ENCODE measurements around the gene FOXQ1. TPM values are rescaled to one million over a fixed set of nuclear protein-coding genes. Genes with fewer than 3 reads are reported as not detected.
A peak's percentile ranks its signal among the peaks of the same experiment; 100 is the strongest.

The FOXQ1 gene
- total RNA-seq, 2 donors from 2014 or later = 0.27 to 0.42 TPM

DNA sequence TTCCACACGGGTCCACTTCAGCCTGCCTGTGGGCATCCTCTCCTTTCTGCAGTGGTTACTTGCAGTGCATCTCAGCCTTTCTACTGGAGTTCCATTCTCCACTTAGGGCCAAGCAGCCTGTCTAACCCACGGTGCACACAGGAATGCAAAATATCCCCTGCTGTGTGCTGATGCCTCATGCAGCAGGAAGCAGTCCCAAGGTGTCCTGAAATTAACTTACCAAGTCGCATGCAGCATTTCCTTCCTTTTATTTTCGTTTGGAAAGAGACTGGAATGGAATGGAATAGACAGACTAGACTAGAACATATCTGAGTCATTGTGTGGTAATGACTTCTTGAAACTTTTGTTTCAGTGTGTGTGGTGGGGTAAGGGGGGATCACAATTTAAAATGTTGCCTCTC lies 25.9 kb upstream of the FOXQ1 start:
- ATAC-seq (no peak), DNase-seq (no peak)
- intact Hi-C loops (cut with DNase I, micrococcal nuclease) = no loop called here

DNA sequence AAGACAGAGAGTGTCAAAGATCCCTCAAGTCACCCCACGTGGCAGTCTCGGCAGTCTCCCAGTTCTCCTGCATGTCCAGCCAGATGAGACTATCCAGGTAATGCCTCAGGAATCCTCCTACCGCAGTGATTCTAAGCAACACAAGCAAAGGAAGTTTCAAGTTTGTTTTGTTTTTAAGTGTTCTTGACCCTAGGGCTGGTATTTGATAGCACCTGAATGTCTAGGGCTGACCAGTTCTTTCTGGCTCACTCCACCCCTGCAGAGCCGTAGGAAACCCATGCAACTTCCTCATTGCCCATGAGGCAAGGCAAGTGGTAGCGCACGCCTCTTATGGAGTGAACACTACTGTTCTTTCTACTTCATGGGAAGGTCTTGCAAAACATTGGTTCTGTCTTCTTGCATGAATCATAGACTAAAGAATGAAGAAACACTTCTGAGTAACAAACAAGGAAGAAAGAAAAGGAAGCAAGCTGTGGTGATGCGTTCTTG lies 24.8 kb upstream of the FOXQ1 start:
- ATAC-seq (peak; percentile 100), DNase-seq (peak; percentile 36 to 51)
- intact Hi-C loops (cut with DNase I, micrococcal nuclease) = no loop called here

- ATAC-seq (no peak), DNase-seq (no peak)
- intact Hi-C loops (cut with DNase I, micrococcal nuclease) = no loop called here
These were observed 21.8 kb upstream of the FOXQ1 start for GRCh38 chr6:1290086-1290485.

GRCh38 chr6:1290805-1291204 lies 21.1 kb upstream of the FOXQ1 start:
- ATAC-seq = no peak
- intact Hi-C loops (cut with DNase I, micrococcal nuclease) = no loop called here
- DNase-seq = no peak

- DNase-seq (no peak), ATAC-seq (no peak)
- intact Hi-C loops (cut with DNase I, micrococcal nuclease) = no loop called here
These were observed 20.5 kb upstream of the FOXQ1 start for GRCh38 chr6:1291381-1291780.

GRCh38 chr6:1295420-1295819 lies 16.5 kb upstream of the FOXQ1 start:
- DNase-seq = no peak
- ATAC-seq = no peak
- intact Hi-C loops (cut with DNase I, micrococcal nuclease) = no loop called here

DNA sequence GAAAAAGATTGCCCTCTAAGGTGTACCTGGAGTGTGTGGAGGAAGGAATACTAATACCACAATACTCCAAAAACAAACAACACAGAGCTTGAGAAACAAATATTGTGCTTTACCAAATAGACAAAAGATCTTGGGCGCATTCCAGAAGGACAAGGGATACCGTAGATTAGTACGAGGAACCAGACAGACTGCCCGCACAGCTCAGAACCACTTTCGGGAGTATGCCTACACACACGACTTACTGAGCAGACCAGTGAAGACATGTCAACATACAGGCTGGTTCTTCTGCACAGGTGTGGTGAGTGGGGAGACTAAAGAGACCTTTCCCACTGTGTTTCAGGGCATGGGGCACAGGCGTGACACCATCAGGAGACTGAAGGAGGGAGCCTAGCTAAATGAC lies 15.8 kb upstream of the FOXQ1 start:
- intact Hi-C loops (cut with DNase I, micrococcal nuclease) = no loop called here
- no peak for DNase-seq
- no peak for ATAC-seq

DNA sequence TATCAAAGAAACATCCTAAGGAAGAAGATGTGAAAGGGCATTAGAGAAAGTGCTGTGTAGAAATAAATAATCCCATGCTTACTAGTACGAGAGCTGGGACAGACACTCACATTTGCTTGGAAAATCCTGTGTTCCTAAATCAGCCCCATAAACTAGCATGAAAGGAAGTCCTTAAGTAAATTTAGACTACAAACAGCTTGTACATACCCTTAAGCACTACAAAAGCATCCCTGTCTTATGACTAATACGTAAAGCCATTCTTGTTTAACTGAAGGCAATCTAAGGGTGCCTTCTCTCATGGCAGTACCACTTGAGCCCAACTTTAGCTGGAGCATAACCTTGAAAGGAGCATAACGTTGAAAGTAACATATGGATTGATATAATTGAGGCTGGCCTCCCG lies 15.4 kb upstream of the FOXQ1 start:
- DNase-seq (no peak), ATAC-seq (no peak)
- intact Hi-C loops (cut with DNase I, micrococcal nuclease) = no loop called here

- no peak for DNase-seq
- intact Hi-C loops (cut with DNase I, micrococcal nuclease) = no loop called here
- no peak for ATAC-seq
These were observed 14.2 kb upstream of the FOXQ1 start for GRCh38 chr6:1297746-1298145.

GRCh38 chr6:1298768-1299167 lies 13.1 kb upstream of the FOXQ1 start:
- ATAC-seq = no peak
- intact Hi-C loops (cut with DNase I, micrococcal nuclease) = no loop called here
- DNase-seq = no peak

GRCh38 chr6:1306133-1306532 lies 5.8 kb upstream of the FOXQ1 start:
- intact Hi-C loops (cut with DNase I, micrococcal nuclease) = no loop called here
- ATAC-seq = no peak

DNA sequence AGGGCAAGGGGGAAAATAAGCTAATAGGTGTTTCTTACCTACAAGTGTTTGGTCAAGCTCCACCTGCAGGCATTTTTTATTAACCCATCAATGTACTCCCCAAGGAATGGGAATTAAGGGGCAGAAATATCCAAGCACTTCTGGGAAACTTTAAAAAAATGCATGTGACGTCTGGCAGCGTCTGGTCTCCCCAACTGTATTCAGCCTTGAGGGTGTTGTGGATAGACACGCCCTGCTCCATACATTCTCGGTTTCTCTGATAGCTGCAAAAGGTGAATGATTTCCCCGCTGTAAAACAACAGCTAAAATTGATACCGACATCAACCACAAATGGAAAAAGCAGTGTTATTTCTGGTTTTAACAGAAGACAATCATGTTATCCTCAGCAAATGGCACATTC lies 2.5 kb upstream of the FOXQ1 start:
- no peak for ATAC-seq

More at GRCh38 chr6:1306133-1306532, 5.8 kb upstream of the FOXQ1 start:
- no peak for DNase-seq

DNA sequence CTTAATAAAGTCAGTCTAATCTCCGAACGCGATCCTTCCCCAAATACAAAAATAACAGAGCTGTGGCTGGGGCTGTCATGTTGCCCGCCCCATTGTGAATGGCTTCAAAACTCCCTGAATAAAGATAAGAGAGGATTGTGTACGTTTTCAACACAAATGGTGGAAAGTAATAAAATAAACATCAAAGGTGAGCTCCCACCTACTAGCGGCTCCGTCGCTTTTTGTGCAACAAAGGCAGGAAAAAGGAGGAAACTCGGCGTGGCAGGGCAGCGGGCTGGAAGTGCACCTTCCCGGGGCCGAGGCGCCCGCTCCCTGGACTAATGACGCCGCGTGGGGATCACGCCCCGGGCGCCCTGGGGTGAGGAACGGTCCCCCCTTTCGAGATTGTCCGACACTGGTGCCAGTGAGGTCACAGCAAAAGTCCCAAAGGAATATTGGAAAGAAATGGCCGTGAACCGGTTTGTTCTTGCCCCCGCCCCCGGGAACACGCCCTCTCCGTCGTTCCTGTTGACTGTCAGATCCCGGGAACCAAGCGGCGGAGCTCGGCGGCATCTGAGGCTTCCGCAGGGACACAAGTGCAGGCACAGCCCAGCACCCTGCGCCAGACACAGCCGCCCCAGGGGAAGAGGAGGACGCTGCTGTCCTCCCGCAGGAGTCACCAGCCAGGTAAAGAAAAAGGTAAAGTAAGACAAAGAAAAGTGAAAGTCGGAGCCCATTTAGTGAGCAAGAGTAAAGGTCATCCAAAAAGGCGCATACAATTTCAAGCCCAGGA lies 1.1 kb upstream of the FOXQ1 start:
- intact Hi-C loops (cut with DNase I, micrococcal nuclease) = no loop called here
- DNase-seq (peak in 1 of 2 donors; percentile 60), ATAC-seq (peak; percentile 64)

More for the DNA sequence above, 2.5 kb upstream of the FOXQ1 start:
- intact Hi-C loops (cut with DNase I, micrococcal nuclease) = no loop called here
- DNase-seq = no peak

- DNase-seq = no peak
- ATAC-seq = no peak
- intact Hi-C loops (cut with DNase I, micrococcal nuclease) = no loop called here
These were observed 240 bp downstream of the FOXQ1 start for GRCh38 chr6:1312203-1312472.

DNA sequence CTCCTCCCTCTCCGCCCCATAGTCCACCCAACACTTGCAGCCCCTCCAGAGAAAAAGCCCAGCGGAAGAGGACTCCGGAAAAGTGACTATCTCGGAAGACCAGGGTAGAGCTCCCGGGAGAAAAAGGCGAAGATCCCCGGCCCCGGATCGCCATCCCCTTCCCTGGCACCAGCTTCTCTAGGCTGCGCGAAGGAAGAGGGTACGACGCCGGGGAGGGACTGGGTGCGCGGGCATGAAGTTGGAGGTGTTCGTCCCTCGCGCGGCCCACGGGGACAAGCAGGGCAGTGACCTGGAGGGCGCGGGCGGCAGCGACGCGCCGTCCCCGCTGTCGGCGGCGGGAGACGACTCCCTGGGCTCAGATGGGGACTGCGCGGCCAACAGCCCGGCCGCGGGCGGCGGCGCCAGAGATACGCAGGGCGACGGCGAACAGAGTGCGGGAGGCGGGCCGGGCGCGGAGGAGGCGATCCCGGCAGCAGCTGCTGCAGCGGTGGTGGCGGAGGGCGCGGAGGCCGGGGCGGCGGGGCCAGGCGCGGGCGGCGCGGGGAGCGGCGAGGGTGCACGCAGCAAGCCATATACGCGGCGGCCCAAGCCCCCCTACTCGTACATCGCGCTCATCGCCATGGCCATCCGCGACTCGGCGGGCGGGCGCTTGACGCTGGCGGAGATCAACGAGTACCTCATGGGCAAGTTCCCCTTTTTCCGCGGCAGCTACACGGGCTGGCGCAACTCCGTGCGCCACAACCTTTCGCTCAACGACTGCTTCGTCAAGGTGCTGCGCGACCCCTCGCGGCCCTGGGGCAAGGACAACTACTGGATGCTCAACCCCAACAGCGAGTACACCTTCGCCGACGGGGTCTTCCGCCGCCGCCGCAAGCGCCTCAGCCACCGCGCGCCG lies 822 bp downstream of the FOXQ1 start:
- peak in 1 of 2 donors; percentile 35 for DNase-seq
- ATAC-seq = peak; percentile 18
- intact Hi-C loops (cut with DNase I, micrococcal nuclease) = no loop called here

- no peak for ATAC-seq
- no peak for DNase-seq
- intact Hi-C loops (cut with DNase I, micrococcal nuclease) = no loop called here
These were observed 1.5 kb downstream of the FOXQ1 start for GRCh38 chr6:1313384-1313766.

DNA sequence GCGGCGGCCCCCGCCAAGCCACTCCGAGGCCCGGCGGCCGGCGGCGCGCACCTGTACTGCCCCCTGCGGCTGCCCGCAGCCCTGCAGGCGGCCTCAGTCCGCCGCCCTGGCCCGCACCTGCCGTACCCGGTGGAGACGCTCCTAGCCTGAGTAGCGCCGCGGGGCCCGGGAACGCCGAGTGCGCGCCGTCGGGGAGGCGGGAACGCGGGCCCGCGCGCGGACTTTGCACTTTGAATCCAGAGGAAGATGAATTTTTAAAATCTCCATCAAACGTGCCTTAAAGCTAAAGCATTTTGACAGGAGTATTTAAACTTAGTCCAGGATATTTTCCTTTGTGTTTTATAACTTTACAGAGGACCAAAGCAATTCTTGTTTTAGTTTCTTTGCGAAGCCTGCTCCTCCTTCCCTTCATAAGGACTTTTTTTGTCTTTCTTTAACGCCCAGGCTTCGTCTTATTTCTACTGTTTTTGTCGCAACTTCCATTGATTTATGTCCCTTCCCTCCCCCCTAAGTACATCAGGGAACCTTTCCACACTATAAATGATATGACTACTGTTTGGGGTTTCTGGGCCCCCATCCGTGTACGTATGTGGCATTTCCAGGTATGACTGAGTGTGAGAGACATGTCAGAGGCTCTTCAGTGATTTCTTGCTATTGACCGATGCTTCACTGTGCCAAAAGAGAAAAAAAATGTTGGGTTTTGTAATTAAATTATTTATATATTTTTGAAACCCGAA lies 2.0 kb downstream of the FOXQ1 start:
- intact Hi-C loops (cut with DNase I, micrococcal nuclease) = no loop called here
- ATAC-seq (peak; percentile 76), DNase-seq (peak in 1 of 2 donors; percentile 50)

- ATAC-seq (no peak), DNase-seq (no peak)
- intact Hi-C loops (cut with DNase I, micrococcal nuclease) = no loop called here
These were observed 2.7 kb downstream of the FOXQ1 start for GRCh38 chr6:1314617-1315016.

- DNase-seq (no peak), ATAC-seq (no peak)
- intact Hi-C loops (cut with DNase I, micrococcal nuclease) = no loop called here
These were observed 3.3 kb downstream of the FOXQ1 start for GRCh38 chr6:1315201-1315559.
